ENCODE results near the gene ZNF827.

Gene ZNF827

GRCh38 chr4:145722561-145722960, 216.1 kb downstream of the ZNF827 start:
- TF ChIP-seq, protein P1, sequence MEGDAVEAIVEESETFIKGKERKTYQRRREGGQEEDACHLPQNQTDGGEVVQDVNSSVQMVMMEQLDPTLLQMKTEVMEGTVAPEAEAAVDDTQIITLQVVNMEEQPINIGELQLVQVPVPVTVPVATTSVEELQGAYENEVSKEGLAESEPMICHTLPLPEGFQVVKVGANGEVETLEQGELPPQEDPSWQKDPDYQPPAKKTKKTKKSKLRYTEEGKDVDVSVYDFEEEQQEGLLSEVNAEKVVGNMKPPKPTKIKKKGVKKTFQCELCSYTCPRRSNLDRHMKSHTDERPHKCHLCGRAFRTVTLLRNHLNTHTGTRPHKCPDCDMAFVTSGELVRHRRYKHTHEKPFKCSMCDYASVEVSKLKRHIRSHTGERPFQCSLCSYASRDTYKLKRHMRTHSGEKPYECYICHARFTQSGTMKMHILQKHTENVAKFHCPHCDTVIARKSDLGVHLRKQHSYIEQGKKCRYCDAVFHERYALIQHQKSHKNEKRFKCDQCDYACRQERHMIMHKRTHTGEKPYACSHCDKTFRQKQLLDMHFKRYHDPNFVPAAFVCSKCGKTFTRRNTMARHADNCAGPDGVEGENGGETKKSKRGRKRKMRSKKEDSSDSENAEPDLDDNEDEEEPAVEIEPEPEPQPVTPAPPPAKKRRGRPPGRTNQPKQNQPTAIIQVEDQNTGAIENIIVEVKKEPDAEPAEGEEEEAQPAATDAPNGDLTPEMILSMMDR (IDR thresholded peaks at IDR 0.05; ENCODE audit: low read depth, low read length): no peak
- in situ Hi-C loops (cut with HindIII; ENCODE audit: low sequenced_read_pairs): no loop called here
- DNase-seq (ENCODE audit: low read depth, low spot score): no peak
- no peak overlapping the region for H3K4me3 ChIP-seq (ENCODE audit: low read depth, low read length)

DNA sequence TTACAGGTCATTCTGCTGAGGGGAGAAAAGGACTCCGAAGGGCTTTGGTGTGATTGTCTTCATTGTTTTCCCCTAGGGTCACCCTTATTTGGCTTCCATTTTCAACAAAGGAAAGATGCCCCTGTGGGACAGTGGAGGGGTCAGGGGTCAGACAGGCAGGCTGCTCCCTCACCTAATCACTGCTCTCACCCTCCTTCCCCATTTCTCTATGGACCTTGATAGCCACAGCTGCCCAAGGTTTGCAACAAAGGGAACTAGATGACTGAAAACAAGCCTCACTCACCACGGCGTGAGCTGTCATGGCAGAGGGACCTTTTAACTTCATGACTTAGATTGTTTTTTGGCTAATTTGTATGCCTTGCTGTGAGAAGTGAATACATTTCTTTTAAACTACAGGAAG, 218.0 kb downstream of the ZNF827 start:
- in situ Hi-C loops (cut with HindIII; ENCODE audit: low sequenced_read_pairs): no loop called here
- TF ChIP-seq, protein P1 (IDR thresholded peaks at IDR 0.05; ENCODE audit: low read depth, low read length): no peak
- H3K4me3 ChIP-seq (ENCODE audit: low read depth, low read length): no peak overlapping the region
- no peak for DNase-seq (ENCODE audit: low read depth, low spot score)

DNA sequence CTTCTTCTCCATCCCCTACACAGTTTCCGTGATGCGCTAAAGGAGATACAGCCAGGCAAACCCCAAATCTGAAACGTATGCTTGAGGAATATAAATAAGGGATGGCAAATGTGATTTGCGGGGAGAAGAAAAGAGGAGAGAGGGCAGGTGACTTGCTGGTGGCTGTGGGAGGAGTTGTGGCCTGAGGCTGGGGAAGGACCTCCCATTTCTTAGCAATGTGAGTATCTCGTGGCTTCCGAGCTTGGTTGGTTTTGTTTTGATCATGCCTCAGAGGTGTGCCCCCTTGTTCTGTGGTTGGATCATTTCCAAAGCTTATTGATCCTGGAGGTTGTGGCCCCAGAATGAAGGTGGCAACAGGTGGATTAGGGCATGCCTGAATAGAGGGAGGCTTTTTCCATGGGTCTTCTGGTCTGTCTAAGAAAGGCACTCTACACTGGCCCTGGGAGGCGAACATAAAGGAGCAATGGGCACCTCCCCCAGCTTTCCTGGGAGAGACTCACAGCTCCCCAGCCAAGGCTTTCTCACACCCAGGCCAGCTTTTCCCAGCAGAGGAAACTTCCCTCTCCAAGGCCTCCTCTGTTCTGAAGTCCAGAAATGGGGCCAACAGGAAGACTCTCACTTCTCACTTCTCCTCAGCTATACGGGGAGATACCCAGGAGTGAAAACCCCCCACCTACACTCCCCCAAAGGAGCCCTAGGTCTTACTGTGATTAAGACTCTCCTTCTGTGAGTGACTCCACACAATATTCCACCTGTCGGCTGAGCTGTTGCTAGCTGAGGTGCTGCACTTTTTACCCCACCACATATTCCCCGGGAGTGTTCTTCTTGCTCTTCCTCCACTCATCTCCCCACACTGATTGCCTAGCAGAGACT, 218.6 kb downstream of the ZNF827 start:
- in situ Hi-C loops (cut with HindIII; ENCODE audit: low sequenced_read_pairs): no loop called here

GRCh38 chr4:145716661-145717200, 221.9 kb downstream of the ZNF827 start:
- in situ Hi-C loops (cut with HindIII; ENCODE audit: low sequenced_read_pairs): no loop called here
- no peak overlapping the region for H3K4me3 ChIP-seq (ENCODE audit: low read depth, low read length)
- TF ChIP-seq, protein P1 (IDR thresholded peaks at IDR 0.05; ENCODE audit: low read depth, low read length): no peak
- DNase-seq (ENCODE audit: low read depth, low spot score): no peak

More for the DNA sequence above, 218.6 kb downstream of the ZNF827 start:
- H3K4me3 ChIP-seq (ENCODE audit: low read depth, low read length): no peak overlapping the region
- no peak for DNase-seq (ENCODE audit: low read depth, low spot score)
- TF ChIP-seq, protein P1 (IDR thresholded peaks at IDR 0.05; ENCODE audit: low read depth, low read length): no peak

- peak; percentile 18 for DNase-seq (ENCODE audit: low read depth, low spot score)
- TF ChIP-seq, protein P1 (IDR thresholded peaks at IDR 0.05; ENCODE audit: low read depth, low read length): no peak
- no peak overlapping the region for H3K4me3 ChIP-seq (ENCODE audit: low read depth, low read length)
- in situ Hi-C loops (cut with HindIII; ENCODE audit: low sequenced_read_pairs): no loop called here
Measured at GRCh38 chr4:145716200-145716599, 222.4 kb downstream of the ZNF827 start.

DNA sequence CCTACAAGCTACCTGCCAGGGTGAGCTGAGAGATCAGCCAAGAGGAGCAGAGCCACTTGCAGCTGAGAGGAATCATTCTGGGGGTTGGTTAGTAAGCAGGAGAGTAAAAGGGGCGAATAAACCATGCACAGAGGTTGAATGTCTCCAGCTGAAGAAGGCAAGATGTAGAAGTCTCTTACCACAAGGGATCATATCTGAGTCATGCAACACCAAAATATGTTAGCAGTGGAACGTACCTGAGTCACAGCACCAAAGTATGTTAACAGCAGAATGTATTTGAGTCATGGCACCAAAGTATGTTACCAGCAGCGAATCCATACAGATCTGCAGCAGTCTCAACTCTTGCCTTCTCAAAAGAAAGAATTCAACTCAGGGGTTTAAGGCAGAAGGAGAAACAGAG, 228.8 kb downstream of the ZNF827 start:
- in situ Hi-C loops (cut with HindIII; ENCODE audit: low sequenced_read_pairs): no loop called here
- TF ChIP-seq, protein P1 (IDR thresholded peaks at IDR 0.05; ENCODE audit: low read depth, low read length): no peak
- peak; percentile 87 for DNase-seq (ENCODE audit: low read depth, low spot score)

More for the DNA sequence above, 228.8 kb downstream of the ZNF827 start:
- H3K4me3 ChIP-seq (ENCODE audit: low read depth, low read length): no peak overlapping the region
